Measurements from ENCODE around the gene RBPMS2.
A peak's percentile ranks its signal among the peaks of the same experiment; 100 is the strongest.

DNA sequence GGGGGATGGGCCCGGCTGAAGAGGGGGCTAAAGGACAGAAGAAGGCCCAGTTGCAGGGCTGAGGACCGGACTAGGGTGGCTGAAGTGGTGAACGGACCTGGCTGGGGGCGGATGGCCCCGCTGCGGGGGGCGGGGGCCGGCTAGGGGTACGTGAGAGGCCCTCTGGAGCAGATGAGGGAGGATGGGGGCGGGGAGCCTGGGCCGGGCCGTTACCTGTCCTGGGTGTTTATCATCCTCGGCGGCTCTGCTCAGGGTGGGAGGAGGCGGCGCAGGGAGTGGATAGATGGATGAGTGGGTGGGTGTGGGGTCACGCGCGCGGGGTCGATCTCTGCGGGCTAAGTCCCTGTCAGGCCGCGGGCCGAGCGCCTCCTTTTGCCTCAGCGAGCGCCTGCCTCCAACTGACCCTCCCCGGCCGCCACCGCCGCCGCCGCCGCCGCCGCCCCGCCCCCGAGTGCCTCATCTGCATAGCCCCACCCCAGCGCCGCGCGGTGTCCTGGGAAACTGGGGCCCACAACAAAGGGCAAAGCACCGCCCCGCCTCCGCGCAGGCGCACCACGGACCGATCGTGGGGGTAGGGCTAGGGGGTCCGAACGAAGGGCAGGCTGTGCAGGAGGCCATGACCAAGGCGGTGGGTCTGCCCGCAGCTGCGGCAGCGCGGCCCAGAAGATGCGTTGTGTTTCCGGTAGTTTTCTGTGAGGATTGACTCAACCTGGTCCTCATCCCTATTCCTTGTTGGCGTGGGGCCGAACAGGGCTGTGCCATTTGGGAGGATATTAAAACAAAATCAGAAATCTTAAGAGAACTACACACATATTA, 72.4 kb downstream of the RBPMS2 start:
- TF ChIP-seq, protein P1, sequence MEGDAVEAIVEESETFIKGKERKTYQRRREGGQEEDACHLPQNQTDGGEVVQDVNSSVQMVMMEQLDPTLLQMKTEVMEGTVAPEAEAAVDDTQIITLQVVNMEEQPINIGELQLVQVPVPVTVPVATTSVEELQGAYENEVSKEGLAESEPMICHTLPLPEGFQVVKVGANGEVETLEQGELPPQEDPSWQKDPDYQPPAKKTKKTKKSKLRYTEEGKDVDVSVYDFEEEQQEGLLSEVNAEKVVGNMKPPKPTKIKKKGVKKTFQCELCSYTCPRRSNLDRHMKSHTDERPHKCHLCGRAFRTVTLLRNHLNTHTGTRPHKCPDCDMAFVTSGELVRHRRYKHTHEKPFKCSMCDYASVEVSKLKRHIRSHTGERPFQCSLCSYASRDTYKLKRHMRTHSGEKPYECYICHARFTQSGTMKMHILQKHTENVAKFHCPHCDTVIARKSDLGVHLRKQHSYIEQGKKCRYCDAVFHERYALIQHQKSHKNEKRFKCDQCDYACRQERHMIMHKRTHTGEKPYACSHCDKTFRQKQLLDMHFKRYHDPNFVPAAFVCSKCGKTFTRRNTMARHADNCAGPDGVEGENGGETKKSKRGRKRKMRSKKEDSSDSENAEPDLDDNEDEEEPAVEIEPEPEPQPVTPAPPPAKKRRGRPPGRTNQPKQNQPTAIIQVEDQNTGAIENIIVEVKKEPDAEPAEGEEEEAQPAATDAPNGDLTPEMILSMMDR (conservative IDR thresholded peaks at IDR 0.05; ENCODE audit: low read depth, low read length), result no peak
- peak; percentile 83 for TF ChIP-seq POLR2A (IDR thresholded peaks at IDR 0.05; ENCODE audit: low read depth, low read length)
- TF ChIP-seq CEBPB (IDR thresholded peaks at IDR 0.05; ENCODE audit: low read depth, low read length), result no peak
- TF ChIP-seq RCOR1 (IDR thresholded peaks at IDR 0.05; ENCODE audit: insufficient replicate concordance, low read length), result no peak

All from IMR-90 (cell line).